CD4-positive, alpha-beta T cell treated with Interleukin-6 at 100 ng/mL for 8 hours (primary cell): Measurements from ENCODE around the gene CEACAM6.
A peak's percentile ranks its signal among the peaks of the same experiment; 100 is the strongest.

Source experiments
- DNase-seq: peaks from one replicate; pipeline ENCODE4 v3.0.0-alpha.2; 2020; ENCODE audit warnings: mixed read lengths, low spot score

The CEACAM6 gene

DNA sequence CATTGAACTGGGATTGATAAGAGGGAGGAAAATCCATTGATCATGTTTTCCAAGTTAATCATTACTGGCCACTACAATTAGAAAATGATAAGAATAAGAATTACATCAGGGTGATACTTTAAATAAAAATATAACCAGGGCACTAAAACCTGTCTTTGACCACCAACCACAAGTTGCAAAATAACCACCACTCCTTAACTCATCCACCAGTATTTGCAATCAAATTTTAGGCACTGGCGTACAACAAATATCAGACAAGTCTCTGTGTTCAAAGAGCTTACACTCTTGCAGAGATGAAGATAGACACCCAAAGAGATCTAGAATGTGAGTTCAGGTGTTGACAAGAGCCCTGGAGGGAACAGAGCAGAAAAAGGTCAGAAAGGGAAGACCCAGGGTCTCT, 41.6 kb downstream of the CEACAM6 start:
- DNase-seq, result no peak

DNA sequence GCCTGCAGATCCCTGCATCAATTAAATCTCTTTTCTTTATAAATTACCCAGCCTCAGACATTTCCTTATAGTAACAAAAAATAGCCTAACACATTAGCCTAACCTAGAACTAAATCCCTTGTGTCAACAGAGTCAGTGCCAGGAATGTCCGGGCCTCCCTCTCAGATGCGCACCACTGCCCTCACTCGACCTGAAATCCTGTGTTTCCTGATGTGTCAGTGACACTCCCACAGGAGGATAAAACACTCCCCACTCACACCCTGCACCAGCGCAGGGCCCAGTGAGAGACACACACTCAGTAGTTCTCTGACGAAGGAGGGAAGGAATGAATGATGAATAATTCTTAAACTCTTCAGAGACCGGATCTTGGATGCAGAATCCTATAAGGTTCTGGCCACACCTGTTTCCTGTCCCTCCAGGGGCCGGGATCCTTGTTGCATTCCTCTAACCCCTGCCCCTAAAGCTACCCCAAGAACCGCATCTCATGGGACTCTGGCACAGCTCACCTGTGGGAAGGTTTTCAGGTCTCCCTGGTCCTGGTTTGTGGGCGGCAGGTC, 44.2 kb downstream of the CEACAM6 start:
- DNase-seq, result no peak

DNA sequence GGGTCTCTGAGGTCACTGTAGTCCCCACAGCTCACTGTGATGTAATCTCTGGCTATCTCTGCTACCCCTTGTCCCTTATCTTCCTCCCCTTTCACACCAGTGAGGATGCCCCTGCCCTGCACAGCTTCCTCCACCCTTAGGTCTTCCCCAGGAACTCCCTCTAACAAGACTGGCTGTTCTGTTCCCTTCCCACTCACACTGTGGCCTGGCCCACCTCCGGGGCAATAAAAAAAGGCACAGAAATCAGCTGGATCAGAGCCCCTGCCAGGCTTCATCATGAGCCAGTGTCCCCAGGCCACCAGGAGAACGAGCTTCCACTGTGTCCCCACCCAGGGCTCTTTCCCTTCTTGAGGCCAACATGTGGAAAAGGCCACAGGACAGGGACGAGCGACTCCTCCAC, 45.7 kb downstream of the CEACAM6 start:
- DNase-seq, result no peak

DNA sequence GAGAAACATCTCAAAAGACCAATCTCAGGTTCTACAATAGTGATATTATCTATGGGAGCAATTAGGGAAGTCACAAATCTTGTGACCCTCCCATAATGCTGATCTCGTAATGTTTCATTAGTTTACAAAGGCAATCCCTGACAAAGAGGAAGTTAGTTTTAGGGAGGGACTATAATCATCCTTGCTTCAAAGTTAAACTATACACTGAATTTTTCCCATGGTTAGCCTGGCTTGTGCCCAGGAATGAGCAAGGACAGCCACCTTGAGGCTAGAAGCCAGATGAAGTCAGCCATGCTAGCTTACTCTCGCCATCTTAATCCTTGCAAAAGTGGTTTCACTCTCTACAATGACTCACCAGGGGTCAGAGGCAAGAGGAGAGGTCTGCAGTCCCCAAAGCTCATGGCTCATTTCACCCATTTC, 46.5 kb downstream of the CEACAM6 start:
- DNase-seq, result no peak

DNA sequence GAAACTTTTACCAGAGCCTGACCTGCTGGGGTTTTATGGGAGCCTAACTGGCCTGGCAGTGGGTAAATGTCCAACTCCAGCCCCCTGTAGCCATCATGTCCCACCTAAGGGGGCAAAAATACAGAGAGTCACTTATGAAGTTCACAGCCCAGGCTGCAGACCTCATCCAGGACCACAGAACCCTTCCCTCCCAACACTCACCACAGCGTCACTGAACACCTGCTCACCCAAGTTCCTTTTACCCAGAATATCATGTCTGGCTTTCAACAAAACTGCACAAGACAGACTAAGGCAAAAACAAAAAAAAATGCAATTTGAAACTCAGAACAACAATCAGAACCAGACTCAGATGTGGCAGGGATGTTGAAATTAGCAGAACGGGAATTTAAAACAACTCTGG, 47.4 kb downstream of the CEACAM6 start:
- no peak for DNase-seq

DNA sequence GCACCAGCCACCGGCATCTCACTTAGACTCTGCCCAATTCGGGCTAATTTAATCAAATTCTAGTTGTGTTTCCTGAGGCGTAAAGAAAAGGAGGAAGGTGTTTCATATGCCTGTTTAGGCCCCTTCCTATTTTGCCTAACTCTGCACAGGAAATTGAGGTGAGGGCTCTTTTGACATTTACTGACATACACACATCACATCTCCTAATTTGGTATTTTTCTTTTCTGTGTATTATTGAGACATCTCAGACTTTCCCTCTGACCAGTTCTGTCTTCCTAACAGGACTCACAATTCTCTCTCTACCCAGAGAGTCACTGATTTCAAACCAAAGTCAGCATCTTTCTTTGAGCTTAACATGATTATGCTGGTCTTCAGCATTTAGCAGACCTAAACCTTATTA, 49.0 kb downstream of the CEACAM6 start:
- no peak for DNase-seq

DNA sequence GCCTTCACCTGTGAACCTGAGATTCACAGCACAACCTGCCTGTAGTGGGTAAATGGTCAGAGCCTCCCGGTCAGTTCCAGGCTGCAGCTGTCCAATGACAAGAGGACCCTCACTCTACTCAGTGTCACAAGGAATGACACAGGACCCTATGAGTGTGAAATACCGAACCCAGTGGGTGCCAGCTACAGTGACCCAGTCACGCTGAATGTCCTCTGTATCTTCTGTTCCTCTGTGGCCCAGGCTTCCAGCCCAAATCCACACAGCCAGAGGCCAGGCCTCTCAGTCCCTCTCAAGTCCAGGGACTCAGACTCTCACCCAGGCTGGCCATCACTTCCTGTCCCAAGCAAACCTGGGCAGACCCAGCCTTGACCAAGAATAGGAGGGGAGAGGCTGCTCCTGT, 51.8 kb downstream of the CEACAM6 start:
- DNase-seq, result no peak

DNA sequence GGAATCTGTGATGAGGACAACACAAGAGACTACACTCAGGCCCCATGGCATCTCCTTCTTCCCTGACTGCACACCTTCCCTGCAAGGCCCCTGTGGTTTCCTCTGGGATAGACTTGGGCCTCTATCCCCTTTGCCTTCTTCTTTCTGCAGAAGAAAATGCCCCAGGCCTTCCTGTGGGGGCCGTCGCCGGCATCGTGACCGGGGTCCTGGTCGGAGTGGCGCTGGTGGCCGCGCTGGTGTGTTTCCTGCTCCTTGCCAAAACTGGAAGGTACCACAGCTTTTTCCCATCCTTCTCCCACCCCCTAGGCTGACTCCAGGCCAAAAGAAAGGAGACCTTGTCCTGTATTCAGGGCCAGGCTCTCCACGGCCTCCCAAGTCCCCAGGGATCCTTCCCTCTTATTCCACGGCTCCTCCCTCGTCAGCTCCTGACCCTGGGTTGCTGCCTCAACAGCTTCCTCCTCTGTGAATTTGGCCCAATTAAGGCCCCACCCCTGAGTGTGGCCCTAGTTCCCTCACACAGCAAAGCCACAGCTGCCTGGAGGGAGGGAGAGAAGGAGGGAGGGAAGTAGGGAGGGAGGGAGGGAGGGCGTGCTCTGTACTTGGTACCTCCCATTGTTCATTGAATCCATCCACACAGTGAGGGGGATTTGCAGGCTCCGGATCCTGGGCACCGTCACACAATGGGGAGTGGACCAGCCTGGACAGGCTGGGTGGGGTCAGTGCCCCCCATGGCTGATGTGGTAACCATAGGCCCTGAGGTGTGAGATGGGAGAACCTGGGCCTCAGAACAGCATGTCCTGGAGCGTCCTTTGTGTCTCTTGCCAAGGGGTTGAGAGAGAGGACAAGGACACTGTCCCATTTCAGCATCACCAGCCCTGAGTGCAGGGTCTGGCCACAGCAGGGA, 53.6 kb downstream of the CEACAM6 start:
- DNase-seq, result no peak

DNA sequence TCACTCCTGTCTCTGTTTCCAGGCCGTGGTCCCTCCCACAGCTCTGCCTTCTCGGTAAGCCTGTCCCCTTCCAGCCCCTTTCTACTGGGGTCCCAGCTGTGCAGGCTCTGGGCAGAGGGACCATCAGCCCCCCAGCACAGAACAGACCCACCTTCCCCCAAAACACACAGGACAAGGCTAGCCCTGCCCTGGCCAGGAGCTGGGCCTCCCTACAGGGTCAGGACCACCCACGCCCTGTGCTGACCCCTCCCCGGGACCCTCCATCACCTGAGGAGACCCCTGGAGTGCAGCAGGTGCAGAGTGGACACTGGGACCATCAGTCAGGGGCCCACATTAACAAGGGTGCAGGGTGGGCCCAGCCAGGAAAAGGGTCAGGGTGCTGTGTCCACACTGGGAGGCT, 55.0 kb downstream of the CEACAM6 start:
- no peak for DNase-seq

DNA sequence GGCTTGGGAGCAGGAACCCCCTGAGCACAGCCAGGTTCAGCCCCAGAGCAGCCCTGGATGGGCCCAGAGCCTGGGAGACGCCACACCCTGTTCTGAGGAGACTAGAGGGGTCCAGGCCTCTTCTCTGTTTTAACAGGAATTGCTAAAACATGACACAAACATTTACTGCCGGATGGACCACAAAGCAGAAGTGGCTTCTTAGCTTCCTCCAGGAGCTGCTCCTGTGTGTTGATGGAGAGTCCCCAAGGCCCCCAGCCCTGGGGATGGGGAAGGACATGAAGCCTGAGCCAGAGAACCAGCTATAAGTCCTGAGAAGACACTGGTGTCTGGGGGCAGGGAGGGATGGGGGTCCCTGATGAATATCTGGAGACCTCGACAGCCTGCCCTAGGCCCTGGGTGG, 55.7 kb downstream of the CEACAM6 start:
- DNase-seq, result no peak

DNA sequence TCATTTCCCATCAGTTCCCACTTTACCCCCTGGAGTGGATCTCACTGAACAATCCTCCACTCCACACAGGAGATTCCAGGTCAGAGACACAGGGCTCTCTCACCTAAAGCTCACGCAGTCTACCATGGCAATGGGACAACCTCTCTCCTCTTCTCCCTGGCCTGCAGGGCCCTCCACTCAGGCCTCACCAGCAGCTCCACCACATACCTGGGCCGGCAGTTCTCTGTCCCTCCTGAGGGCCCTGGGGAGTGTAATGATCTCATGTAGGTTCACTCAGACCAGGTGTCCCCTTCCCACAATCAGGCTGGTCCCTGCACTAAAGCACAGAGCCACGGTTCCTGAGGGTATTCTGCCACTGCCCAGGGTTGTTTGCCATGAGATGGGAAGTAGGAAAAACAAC, 56.7 kb downstream of the CEACAM6 start:
- DNase-seq, result no peak

DNA sequence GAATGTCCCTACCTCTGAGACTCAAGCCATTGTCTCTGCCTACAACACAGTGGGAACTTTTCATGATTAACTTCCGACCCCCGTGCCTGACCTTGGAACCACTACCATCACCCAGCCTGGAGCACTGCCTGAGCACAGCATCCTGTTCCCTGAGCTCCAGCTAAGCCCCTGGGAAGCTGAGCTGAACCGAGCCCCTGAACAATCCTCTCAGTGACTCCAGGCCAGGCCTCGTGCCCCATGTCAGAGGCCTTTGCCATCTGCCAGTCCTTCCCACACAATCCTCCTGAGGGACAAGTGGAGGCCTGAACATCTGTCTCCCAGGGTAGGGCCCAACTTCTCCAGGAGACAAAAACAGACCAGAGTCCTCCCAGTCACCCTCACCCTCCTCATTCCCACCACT, 58.6 kb downstream of the CEACAM6 start:
- DNase-seq, result no peak

DNA sequence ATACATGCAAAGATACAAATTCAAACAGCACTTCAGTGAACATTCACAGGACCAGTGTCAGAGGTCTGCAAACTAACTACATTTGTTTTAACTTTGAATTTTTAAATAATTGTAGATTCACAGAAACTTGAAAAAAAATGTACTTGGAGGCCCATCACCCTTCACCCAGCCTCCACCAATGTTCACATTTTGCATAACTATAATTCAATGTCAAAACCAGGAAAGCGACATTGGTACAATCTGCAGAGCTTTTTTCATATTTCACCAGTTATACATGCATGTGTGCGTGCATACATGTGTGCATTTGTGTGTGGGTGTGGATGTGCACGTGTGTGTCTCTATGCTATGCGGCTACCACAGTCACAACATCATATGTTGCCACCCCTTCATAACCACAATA, 60.0 kb downstream of the CEACAM6 start:
- no peak for DNase-seq

DNA sequence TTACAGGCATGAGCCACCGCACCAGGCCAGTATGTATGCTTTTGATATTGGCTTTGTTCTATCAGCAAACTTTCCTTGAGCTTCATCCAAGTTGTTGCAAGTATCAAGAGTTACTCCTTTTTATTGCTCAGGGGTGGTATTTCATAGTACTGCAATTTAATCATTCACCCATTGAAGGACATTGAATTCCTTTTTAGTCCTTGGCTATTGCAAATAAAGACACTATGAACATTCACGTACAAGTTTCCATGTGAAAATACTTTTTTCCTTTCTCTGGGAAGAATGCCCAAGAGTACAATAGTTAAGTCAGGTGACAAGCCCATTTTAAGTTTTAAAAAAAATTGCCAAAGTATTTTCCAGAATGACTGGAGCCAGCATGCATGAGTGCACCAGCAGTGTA, 61.4 kb downstream of the CEACAM6 start:
- DNase-seq, result no peak

DNA sequence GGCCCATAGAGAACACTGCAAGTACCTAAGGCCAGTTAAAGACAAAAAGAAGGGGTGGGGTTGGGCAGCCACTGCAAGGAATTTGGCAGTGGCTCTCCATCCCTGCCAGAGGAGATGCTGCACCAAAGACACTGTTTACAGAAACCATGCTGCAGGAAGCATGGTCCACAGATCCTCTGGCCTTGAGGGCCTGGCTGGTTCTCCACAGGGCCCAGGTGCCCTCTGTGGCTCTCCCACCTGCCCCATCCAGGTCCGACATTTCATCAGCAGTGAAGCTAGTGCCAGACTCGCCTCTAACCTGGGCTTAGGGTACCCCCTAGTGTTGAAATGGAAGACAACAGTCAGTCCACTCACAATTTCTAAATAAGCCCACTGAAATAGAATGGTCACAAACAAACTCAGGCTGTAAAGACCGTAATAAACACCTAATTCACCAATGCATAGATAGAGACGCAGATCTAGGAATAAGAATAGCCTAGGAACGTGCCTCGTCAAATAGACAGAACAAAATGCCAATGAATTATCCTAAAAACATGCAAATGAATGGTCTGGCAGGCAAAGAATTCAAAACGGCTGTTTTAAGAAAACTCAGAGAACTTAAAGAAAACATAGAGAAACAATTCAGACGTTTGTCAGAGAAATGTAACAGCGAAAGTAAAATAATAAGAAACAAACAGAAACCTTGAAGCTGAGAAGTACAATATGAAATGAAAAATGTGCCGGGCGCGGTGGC, 65.8 kb downstream of the CEACAM6 start:
- peak; percentile 48 for DNase-seq
